Panc1 (cell line): Measurements from ENCODE around the gene RCBTB2. TPM values are rescaled to one million over a fixed set of nuclear protein-coding genes. Genes with fewer than 3 reads are reported as not detected.

Experiments used
- ATAC-seq: fragments of 200-7000 bp; cut with Tn5 transposase; 2 replicates; pipeline ENCODE4 v1.9.1; 2020; ENCODE audit warnings: mild to moderate bottlenecking, moderate library complexity
- BruUV-seq: library from RNA; stranded (reverse); fragments of 400-500 nt; replicated peaks from 2 replicates; lab custom pipeline; 2021; lab: Mats Ljungman, UMichigan
- CTCF ChIA-PET: fragments of 300-600 bp; sonication (Branson Sonifier 250); formaldehyde crosslinking; loops from one replicate; lab custom pipeline; 2022; ENCODE audit warnings: antibody characterized with exemption; lab: Charles Lee
- POLR2A ChIA-PET: fragments of 300-600 bp; sonication (Branson Sonifier 250); formaldehyde crosslinking; loops from one replicate; lab custom pipeline; 2022; ENCODE audit warnings: antibody characterized with exemption; lab: Charles Lee
- DNase-seq: peaks from one replicate; pipeline ENCODE4 v3.0.0-alpha.2; 2010; ENCODE audit warnings: low read depth, low spot score
- H3K27ac ChIP-seq: 2 replicates; pipeline ENCODE4 v1.5.1; 2011; ENCODE audit warnings: mild to moderate bottlenecking, low read length, inconsistent platforms
- H3K27me3 ChIP-seq: fragments of 200-500 bp; sonication (Bioruptor generic); 2 replicates; pipeline ENCODE4 v1.6.0; 2014; ENCODE audit warnings: low read length, inconsistent platforms; ENCODE audit not compliant: control insufficient read depth, insufficient read depth
- H3K36me3 ChIP-seq: fragments of 200-500 bp; sonication (Bioruptor generic); 2 replicates; pipeline ENCODE4 v1.5.1; 2014; ENCODE audit warnings: inconsistent platforms, mild to moderate bottlenecking, low read length, moderate library complexity; ENCODE audit not compliant: control insufficient read depth, insufficient read depth
- H3K4me1 ChIP-seq: 2 replicates; pipeline ENCODE4 v1.5.1; 2011; ENCODE audit warnings: inconsistent platforms, mild to moderate bottlenecking, low read length, moderate library complexity; ENCODE audit not compliant: control insufficient read depth, insufficient read depth
- H3K4me3 ChIP-seq, 2 experiments: 2 replicates each; pipeline ENCODE4 v1.5.1; 2011 to 2012; ENCODE audit warnings: low read depth in 2 of 2, low read length in 2 of 2, mild to moderate bottlenecking in 2 of 2, inconsistent platforms in 1 of 2, moderate library complexity in 1 of 2
- H3K9me3 ChIP-seq: fragments of 200-500 bp; sonication (Bioruptor generic); 2 replicates; pipeline ENCODE4 v1.5.1; 2014; ENCODE audit warnings: low read depth, mild to moderate bottlenecking, inconsistent platforms, low read length, moderate library complexity; ENCODE audit not compliant: control insufficient read depth, insufficient read depth
- POLR2AphosphoS5 ChIP-seq: IDR thresholded peaks from 2 replicates; pipeline ENCODE4 v1.6.1; 2012; ENCODE audit warnings: mild to moderate bottlenecking, low read depth, low read length, moderate library complexity
- SIN3A ChIP-seq: IDR thresholded peaks from 2 replicates; pipeline ENCODE4 v1.6.1; 2012; ENCODE audit warnings: low read depth, mild to moderate bottlenecking, low read length, moderate library complexity, borderline replicate concordance; ENCODE audit not compliant: insufficient read depth
- TCF7L2 ChIP-seq: IDR thresholded peaks from 2 replicates; pipeline ENCODE4 v1.6.1; 2011; ENCODE audit warnings: mild to moderate bottlenecking, low read depth, low read length, inconsistent platforms
- in situ Hi-C: cut with HindIII; loops from 2 replicates; pipeline ENCODE4 v1.10.0; 2016; ENCODE audit warnings: low sequenced_read_pairs, low pct_unique_long_range_greater_than_20kb
- intact Hi-C: fragments of 100-400 bp; cut with micrococcal nuclease; formaldehyde crosslinking; loops from one replicate; pipeline ENCODE4 v1.10.0; 2022; ENCODE audit not compliant: unreplicated experiment
- total RNA-seq: library from RNA; stranded (reverse); gene quantifications from one replicate; pipeline ENCODE4 v1.2.1, GENCODE V29; 2021; ENCODE audit not compliant: unreplicated experiment
- TF ChIP-seq, protein P1 (sequence below), 2 experiments: IDR thresholded peaks; 2 replicates each; pipeline ENCODE4 v1.6.1; 2011 to 2012; ENCODE audit warnings: low read depth in 2 of 2, control low read depth in 1 of 2, low read length in 1 of 2, mild to moderate bottlenecking in 1 of 2, moderate library complexity in 1 of 2; ENCODE audit not compliant: insufficient read depth in 1 of 2
- TF ChIP-seq, protein P2 (sequence below): fragments of 450-650 bp; IDR thresholded peaks from 2 replicates; pipeline ENCODE4 v1.5.1; 2017; ENCODE audit warnings: mild to moderate bottlenecking

Gene RCBTB2
- total RNA-seq, 1 experiment from 2014 or later: 4.4 TPM

DNA sequence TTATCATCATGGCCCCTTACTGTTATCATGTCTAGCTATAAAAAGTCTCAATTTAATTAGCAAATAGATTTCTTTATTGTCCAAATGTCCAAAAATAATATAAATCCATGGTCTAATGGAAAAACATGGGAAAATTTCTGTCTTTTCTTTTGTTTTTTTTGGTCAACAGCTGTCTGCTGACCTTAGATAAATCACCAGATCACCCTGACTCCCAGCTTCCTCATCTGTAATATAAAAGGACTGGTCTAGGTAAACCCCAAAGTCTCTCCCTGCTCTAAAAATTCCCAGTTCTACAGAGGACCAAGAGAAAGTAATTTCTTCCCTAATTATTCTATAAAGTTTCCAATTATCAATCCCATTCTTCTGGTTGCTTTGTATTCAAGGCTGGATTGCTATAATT is 30.7 kb upstream of the RCBTB2 start:
- no peaks in the 10 kb centered on the region for H3K27me3 ChIP-seq
- intact Hi-C loops: no loop called here
- ChIA-PET POLR2A (no interaction called here), CTCF (no interaction called here)
- BruUV-seq: no TSS peak
- TF ChIP-seq, protein P1, sequence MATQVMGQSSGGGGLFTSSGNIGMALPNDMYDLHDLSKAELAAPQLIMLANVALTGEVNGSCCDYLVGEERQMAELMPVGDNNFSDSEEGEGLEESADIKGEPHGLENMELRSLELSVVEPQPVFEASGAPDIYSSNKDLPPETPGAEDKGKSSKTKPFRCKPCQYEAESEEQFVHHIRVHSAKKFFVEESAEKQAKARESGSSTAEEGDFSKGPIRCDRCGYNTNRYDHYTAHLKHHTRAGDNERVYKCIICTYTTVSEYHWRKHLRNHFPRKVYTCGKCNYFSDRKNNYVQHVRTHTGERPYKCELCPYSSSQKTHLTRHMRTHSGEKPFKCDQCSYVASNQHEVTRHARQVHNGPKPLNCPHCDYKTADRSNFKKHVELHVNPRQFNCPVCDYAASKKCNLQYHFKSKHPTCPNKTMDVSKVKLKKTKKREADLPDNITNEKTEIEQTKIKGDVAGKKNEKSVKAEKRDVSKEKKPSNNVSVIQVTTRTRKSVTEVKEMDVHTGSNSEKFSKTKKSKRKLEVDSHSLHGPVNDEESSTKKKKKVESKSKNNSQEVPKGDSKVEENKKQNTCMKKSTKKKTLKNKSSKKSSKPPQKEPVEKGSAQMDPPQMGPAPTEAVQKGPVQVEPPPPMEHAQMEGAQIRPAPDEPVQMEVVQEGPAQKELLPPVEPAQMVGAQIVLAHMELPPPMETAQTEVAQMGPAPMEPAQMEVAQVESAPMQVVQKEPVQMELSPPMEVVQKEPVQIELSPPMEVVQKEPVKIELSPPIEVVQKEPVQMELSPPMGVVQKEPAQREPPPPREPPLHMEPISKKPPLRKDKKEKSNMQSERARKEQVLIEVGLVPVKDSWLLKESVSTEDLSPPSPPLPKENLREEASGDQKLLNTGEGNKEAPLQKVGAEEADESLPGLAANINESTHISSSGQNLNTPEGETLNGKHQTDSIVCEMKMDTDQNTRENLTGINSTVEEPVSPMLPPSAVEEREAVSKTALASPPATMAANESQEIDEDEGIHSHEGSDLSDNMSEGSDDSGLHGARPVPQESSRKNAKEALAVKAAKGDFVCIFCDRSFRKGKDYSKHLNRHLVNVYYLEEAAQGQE (IDR thresholded peaks at IDR 0.05; ENCODE audit: insufficient read depth in 1 of 2, low read depth in 2 of 2, low read length in 1 of 2): no peak
- TF ChIP-seq POLR2AphosphoS5: no peak
- no peak for TF ChIP-seq SIN3A
- no peak for TF ChIP-seq TCF7L2
- no peaks in the 10 kb centered on the region for H3K4me1 ChIP-seq
- DNase-seq (no peak), ATAC-seq (no peak)
- H3K36me3 ChIP-seq: no peaks in the 10 kb centered on the region
- no peak overlapping the region for H3K27ac ChIP-seq
- H3K9me3 ChIP-seq: no peaks in the 10 kb centered on the region
- H3K4me3 ChIP-seq: no peak overlapping the region
- in situ Hi-C loops: no loop called here

DNA sequence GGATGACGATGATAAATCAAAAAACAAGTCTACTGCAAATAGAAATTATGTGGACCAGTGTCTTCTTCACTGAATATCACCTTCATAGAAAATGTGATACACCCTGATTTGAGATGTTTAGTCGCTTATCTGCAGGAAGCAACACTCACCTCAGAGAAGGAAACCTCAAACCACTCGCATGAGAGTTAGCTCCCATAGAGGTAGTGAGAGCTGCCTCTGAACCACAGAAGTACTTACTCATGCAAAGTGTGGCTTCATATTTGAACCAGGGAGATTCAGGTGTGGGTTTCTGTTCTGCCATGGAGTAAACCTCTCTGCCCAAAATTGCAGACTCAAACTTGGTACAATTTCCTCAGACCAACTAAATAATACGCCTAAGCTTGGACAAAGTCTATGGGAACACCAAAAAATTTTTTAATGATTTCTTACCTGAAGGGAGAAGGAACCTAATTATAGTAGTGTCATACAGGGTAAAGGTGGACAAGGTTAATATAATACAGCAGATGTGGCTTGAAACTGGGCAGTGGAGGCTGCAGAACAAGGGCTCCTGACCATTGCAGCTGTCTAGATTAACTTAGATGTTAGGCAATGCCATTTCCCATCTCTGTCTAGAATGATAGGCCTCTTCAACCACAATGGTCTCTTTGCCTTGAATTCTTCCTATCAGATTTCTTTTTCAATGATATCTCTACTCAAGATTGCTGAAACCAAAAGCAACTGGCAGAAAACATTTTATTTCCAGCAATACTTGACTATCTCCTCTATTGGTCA is 29.6 kb upstream of the RCBTB2 start:
- TF ChIP-seq, protein P1 (IDR thresholded peaks at IDR 0.05; ENCODE audit: insufficient read depth in 1 of 2, low read depth in 2 of 2, low read length in 1 of 2): no peak
- TF ChIP-seq TCF7L2: no peak
- no peak for TF ChIP-seq SIN3A
- TF ChIP-seq, protein P2, sequence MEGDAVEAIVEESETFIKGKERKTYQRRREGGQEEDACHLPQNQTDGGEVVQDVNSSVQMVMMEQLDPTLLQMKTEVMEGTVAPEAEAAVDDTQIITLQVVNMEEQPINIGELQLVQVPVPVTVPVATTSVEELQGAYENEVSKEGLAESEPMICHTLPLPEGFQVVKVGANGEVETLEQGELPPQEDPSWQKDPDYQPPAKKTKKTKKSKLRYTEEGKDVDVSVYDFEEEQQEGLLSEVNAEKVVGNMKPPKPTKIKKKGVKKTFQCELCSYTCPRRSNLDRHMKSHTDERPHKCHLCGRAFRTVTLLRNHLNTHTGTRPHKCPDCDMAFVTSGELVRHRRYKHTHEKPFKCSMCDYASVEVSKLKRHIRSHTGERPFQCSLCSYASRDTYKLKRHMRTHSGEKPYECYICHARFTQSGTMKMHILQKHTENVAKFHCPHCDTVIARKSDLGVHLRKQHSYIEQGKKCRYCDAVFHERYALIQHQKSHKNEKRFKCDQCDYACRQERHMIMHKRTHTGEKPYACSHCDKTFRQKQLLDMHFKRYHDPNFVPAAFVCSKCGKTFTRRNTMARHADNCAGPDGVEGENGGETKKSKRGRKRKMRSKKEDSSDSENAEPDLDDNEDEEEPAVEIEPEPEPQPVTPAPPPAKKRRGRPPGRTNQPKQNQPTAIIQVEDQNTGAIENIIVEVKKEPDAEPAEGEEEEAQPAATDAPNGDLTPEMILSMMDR: no peak
- TF ChIP-seq POLR2AphosphoS5: no peak
- Histone ChIP-seq H3K9me3 (no peaks in the 10 kb centered on the region), H3K4me1 (no peaks in the 10 kb centered on the region), H3K27ac (no peak overlapping the region), H3K36me3 (no peaks in the 10 kb centered on the region), H3K4me3 (no peak overlapping the region), H3K27me3 (no peaks in the 10 kb centered on the region)
- POLR2A ChIA-PET: no interaction called here
- intact Hi-C loops: no loop called here
- ATAC-seq (no peak), DNase-seq (no peak)
- CTCF ChIA-PET: no interaction called here
- in situ Hi-C loops: no loop called here
- no TSS peak for BruUV-seq
